Kidney (tissue), 14 donors: ENCODE results near the gene PDE10A. TPM values are rescaled to one million over a fixed set of nuclear protein-coding genes. Genes with fewer than 3 reads are reported as not detected.

Experiments used
- DNase-seq, 5 donors: peaks; one replicate each; pipeline ENCODE4 v3.0.0-alpha.2; 2013 to 2020
- FAIRE-seq: peaks from 2 replicates; lab custom pipeline; 2012; peaks lifted over from hg19 to GRCh38; lab: Jason Lieb, UNC
- H3K27ac ChIP-seq, 2 donors: one replicate each; pipeline ENCODE4 v1.7.0; 2013; ENCODE audit warnings: low read depth in 2 of 2, low read length in 2 of 2, inconsistent platforms in 1 of 2
- H3K27me3 ChIP-seq: one replicate; pipeline ENCODE4 v1.7.1; 2013; ENCODE audit warnings: low read length, inconsistent platforms; ENCODE audit not compliant: control insufficient read depth, insufficient read depth
- H3K36me3 ChIP-seq, 3 donors: one replicate each; pipeline versions ENCODE4 v1.7.0 to v1.7.1; 2013; ENCODE audit warnings: low read length in 3 of 3, control low read depth in 1 of 3, inconsistent platforms in 1 of 3; ENCODE audit not compliant: insufficient read depth in 3 of 3, control insufficient read depth in 2 of 3
- H3K4me1 ChIP-seq, 3 donors: one replicate each; pipeline versions ENCODE4 v1.7.0 to v1.7.1; 2013; ENCODE audit warnings: low read length in 3 of 3, inconsistent platforms in 1 of 3, low read depth in 1 of 3; ENCODE audit not compliant: control insufficient read depth in 2 of 3, insufficient read depth in 2 of 3
- H3K4me3 ChIP-seq, 3 donors: one replicate each; pipeline versions ENCODE4 v1.7.0 to v1.8.1; 2013; ENCODE audit warnings: low read length in 3 of 3, control low read depth in 1 of 3, inconsistent platforms in 1 of 3
- H3K9ac ChIP-seq, 3 donors: one replicate each; pipeline versions ENCODE4 v1.7.0 to v1.7.1; 2013; ENCODE audit warnings: low read length in 3 of 3, control low read depth in 1 of 3, inconsistent platforms in 1 of 3
- H3K9me3 ChIP-seq, 3 donors: one replicate each; pipeline versions ENCODE4 v1.7.0 to v1.7.1; 2013; ENCODE audit warnings: low read length in 3 of 3, control low read depth in 1 of 3, inconsistent platforms in 1 of 3; ENCODE audit not compliant: control insufficient read depth in 2 of 3, insufficient read depth in 1 of 3
- intact Hi-C: fragments of 100-400 bp; cut with DNase I; formaldehyde crosslinking; loops from one replicate; pipeline ENCODE4 v1.11.1; 2022
- polyA plus RNA-seq: library from polyadenylated mRNA; stranded (reverse); fragments of 350-450 nt; fragmentation: Illumina TruSeq; extraction: RNeasy Lipid Tissue Mini Kit (QIAGEN cat#74804); gene quantifications from one replicate; pipeline ENCODE4 v1.2.3, GENCODE V29; 2014; ENCODE audit warnings: low read depth, low replicate concordance; ENCODE audit not compliant: insufficient read depth
- total RNA-seq: library from RNA; stranded (reverse); fragmentation: NEBNext Ultra II Directional; extraction: Animal tissue kit (Norgen Biotek cat#: 25700); gene quantifications from one replicate; pipeline ENCODE4 v1.2.1, GENCODE V29; 2021
- TF ChIP-seq, protein P1 (sequence below): IDR thresholded peaks from 3 replicates; pipeline ENCODE4 v1.5.1; 2012; ENCODE audit warnings: mild to moderate bottlenecking, moderate library complexity, borderline replicate concordance; ENCODE audit not compliant: insufficient read depth; ENCODE audit errors: extremely low read depth
- donor health status: control.
- donor health status: control.
- donor health status: control.
- donor health status: control.
- donor health status: control.
- donor health status: DM: yes; HTN: yes; CAD: no.
- donor health status: Normal renal cell carcinoma (clear cell type).

Gene PDE10A
- total and polyA plus RNA-seq, 2 donors from 2014 or later: 4.8 to 23.1 TPM

DNA sequence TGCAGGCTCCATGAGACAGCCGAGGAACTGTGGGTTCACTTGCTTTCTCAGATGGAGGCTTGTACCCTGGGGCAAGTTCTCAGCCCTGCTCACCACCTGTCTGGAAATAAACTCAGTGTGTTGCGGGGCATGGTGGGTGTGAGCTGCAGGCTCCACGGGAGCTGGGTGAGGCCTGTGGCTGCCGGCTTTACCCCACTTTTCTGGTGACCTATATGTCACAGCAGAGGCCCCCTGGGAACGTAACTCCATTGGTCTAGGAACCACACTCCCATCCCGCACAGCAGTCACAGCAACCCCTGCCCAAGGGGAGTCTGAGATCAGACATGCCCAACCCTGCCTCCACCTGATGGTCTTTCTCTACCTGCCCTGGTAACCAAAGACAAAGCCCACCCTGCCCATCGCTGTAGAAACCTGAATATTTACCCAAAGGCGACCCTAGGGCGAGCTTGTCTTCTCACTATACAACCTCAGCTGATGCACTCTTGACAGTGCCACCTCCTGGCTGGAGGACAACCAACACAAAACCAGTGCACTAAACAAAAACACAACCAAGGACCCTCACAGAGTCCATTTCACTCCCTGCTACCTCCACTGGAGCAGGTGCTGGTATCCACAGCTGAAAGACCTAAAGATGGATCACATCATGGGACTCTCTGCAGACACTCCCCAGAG is 174.3 kb downstream of the PDE10A start:
- TF ChIP-seq, protein P1, sequence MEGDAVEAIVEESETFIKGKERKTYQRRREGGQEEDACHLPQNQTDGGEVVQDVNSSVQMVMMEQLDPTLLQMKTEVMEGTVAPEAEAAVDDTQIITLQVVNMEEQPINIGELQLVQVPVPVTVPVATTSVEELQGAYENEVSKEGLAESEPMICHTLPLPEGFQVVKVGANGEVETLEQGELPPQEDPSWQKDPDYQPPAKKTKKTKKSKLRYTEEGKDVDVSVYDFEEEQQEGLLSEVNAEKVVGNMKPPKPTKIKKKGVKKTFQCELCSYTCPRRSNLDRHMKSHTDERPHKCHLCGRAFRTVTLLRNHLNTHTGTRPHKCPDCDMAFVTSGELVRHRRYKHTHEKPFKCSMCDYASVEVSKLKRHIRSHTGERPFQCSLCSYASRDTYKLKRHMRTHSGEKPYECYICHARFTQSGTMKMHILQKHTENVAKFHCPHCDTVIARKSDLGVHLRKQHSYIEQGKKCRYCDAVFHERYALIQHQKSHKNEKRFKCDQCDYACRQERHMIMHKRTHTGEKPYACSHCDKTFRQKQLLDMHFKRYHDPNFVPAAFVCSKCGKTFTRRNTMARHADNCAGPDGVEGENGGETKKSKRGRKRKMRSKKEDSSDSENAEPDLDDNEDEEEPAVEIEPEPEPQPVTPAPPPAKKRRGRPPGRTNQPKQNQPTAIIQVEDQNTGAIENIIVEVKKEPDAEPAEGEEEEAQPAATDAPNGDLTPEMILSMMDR: no peak
- intact Hi-C loops: no loop called here

DNA sequence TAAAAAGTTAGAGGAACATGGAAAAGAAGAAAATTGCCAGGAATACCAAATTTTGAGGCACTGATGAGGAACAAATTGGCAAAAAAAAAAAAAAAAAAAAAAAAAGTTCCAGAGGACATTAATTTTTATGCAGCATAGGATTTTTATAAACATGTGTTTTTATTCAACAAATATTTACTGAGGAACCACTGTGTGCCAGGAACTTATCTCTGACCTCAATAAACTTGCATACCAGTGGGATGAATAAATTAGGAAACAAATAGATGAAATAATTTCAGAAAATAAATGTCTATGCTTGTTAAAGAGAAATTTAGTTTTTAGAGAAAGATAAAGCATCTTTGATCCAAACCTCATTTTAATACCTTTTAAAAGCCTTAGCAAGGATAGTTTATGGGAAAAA is 175.1 kb downstream of the PDE10A start:
- DNase-seq (no peak), FAIRE-seq (no peak)
- no peaks in the 10 kb centered on the region for H3K27me3 ChIP-seq
- H3K36me3 ChIP-seq: no peaks in the 10 kb centered on the region
- H3K27ac ChIP-seq: no peak overlapping the region
- intact Hi-C loops: no loop called here
- H3K9me3 ChIP-seq: no peaks in the 10 kb centered on the region
- TF ChIP-seq, protein P1: no peak
- H3K4me3 ChIP-seq: no peak overlapping the region
- H3K9ac ChIP-seq: no peak overlapping the region
- H3K4me1 ChIP-seq: no peaks in the 10 kb centered on the region

More for the DNA sequence above, 174.3 kb downstream of the PDE10A start:
- Histone ChIP-seq H3K9ac (no peak overlapping the region), H3K27ac (no peak overlapping the region), H3K36me3 (no peaks in the 10 kb centered on the region), H3K9me3 (no peaks in the 10 kb centered on the region), H3K27me3 (no peaks in the 10 kb centered on the region), H3K4me3 (no peak overlapping the region), H3K4me1 (no peaks in the 10 kb centered on the region)
- DNase-seq: no peak
- FAIRE-seq: no peak

DNA sequence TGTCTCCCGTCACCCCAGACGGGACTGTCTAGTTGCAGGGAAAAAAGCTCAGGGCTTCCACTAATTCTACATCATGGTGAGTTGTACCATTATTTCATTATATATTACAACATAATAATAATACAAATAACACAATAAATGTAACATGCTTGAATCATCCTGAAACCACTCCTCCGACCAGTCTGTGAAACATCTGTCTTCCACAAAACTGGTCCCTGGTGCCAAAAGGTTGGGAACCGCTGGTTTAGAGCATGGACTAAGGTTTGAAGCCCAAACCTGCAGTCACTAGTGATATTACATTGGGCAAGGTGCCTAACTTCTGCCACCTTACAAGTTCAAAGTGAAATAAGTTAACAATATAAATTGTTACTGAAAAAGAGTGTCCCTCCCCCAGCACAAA is 175.7 kb downstream of the PDE10A start:
- Histone ChIP-seq H3K27me3 (no peaks in the 10 kb centered on the region), H3K27ac (no peak overlapping the region), H3K9me3 (no peaks in the 10 kb centered on the region), H3K4me3 (no peak overlapping the region), H3K4me1 (no peaks in the 10 kb centered on the region), H3K36me3 (no peaks in the 10 kb centered on the region), H3K9ac (no peak overlapping the region)
- intact Hi-C loops: no loop called here
- TF ChIP-seq, protein P1: no peak
- DNase-seq (peak in 1 of 5 donors; percentile 4), FAIRE-seq (no peak)
